Activated naive CD4-positive, alpha-beta T cell treated with anti-CD3 and anti-CD28 coated beads, Interleukin-2, amount 50 U/mL, for 24 hours (primary cell): ENCODE results near the gene SCN10A.

ENCODE experiments used
- H3K27ac Mint-ChIP-seq: one replicate; pipeline ENCODE4 v1.8.0; 2021; ENCODE audit warnings: mild to moderate bottlenecking, mixed read lengths
- H3K27me3 Mint-ChIP-seq: one replicate; pipeline ENCODE4 v1.8.0; 2021; ENCODE audit warnings: mixed read lengths
- H3K36me3 Mint-ChIP-seq: one replicate; pipeline ENCODE4 v1.8.0; 2021; ENCODE audit warnings: mixed read lengths
- H3K4me1 Mint-ChIP-seq: one replicate; pipeline ENCODE4 v1.8.0; 2021; ENCODE audit warnings: mixed read lengths
- H3K4me3 Mint-ChIP-seq: one replicate; pipeline ENCODE4 v1.8.0; 2021; ENCODE audit warnings: mild to moderate bottlenecking, mixed read lengths
- H3K9me3 Mint-ChIP-seq: one replicate; pipeline ENCODE4 v1.8.0; 2021; ENCODE audit warnings: mixed read lengths

SCN10A gene

DNA sequence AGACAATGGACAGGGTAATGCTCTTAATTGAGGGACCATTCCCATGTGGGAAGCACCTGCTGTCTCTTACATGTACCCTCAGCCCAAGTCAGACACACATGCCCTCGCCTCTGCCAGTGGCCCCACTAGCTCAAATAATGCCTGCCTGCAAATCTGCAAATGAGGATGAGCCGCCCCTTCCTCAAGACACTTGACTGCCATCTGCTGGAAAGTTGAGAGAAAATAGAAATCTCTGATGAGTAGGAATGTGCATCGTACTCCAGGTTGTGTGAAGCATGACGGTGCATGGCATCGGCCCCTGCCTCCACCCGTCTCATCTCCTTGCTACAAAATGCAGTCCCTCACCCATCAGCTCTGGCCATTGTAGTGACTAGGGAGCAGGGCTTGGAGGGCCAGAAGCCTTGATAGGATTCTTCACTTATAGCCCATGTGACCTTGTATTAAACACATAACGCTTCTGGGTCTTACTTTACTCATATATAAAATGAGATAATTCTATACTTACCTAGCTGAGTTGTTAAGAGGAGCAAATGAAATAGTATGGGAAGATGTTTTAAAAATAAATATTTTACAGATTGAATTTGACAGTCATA is 160.2 kb downstream of the SCN10A start:
- no peaks in the 10 kb centered on the region for H3K36me3 Mint-ChIP-seq

DNA sequence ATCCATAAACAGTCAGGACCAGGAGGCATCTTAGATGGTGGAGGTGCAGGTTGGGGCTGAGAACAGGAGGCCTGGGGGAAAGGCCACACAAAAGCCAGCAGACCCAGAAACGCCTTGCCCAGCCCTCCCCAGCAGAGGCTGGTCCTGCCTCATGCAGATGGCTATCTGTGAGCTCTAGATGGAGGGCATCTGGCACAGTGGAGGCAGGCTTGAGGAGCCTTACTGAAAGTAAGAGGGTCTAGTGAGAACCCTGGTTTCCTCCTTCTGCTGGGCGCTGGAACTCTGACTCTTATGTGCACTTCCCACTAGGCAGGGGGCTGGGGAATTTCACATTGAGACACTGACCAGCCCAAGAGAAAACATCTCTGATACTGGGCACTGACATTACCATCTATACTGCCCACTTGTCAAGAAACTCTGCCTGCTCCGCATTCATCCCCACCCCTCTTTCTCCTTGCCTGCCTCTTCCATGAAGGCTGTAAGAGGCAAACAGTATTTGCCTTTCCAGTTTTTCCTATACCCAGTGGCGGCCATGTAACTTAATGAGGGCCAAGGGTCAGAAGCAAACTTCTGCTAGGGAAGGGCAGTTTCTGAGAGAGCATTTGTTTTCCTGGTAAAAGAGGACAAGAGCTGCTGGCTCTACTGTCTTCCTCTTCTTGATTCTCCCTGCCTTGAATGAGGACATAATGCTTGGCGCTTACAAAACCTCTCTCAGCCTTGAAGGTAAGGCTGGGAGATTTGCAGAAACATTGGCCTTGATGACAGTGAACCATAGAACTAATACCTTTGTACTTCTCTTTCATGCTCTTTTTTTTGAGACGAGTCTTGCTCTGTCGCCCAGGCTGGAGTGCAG is 162.1 kb downstream of the SCN10A start:
- Mint-ChIP-seq H3K4me3 (no peak overlapping the region), H3K27me3 (peaks cover 16% of the 10 kb centered on the region), H3K4me1 (peaks cover 7% of the 10 kb centered on the region), H3K27ac (no peak overlapping the region), H3K9me3 (no peaks in the 10 kb centered on the region), H3K36me3 (no peaks in the 10 kb centered on the region)

More for the DNA sequence above, 160.2 kb downstream of the SCN10A start:
- H3K27me3 Mint-ChIP-seq: peaks cover 18% of the 10 kb centered on the region
- H3K9me3 Mint-ChIP-seq: no peaks in the 10 kb centered on the region
- peaks cover 7% of the 10 kb centered on the region for H3K4me1 Mint-ChIP-seq
- no peak overlapping the region for H3K4me3 Mint-ChIP-seq
- no peak overlapping the region for H3K27ac Mint-ChIP-seq

DNA sequence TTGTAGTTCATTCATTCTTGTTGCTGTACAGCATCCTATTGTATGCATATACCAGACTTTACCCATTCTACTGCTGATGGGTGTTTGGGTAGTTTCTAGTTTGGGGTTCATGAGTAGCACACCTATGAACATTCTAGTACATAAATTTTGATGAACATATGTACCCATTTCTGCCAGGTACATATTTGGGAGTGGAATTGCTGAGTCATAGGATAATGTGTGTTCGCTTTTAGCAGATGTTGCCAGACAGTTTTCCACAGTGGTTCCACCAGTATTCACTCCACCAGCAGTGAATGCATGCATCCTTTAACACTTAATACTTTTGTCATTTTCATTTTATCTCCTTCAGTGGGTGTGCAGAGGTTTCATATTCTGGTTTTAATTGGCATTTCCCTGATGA is 163.1 kb downstream of the SCN10A start:
- Mint-ChIP-seq H3K27me3 (peaks cover 19% of the 10 kb centered on the region), H3K4me1 (peaks cover 11% of the 10 kb centered on the region), H3K4me3 (no peak overlapping the region), H3K9me3 (no peaks in the 10 kb centered on the region), H3K27ac (no peak overlapping the region), H3K36me3 (no peaks in the 10 kb centered on the region)

DNA sequence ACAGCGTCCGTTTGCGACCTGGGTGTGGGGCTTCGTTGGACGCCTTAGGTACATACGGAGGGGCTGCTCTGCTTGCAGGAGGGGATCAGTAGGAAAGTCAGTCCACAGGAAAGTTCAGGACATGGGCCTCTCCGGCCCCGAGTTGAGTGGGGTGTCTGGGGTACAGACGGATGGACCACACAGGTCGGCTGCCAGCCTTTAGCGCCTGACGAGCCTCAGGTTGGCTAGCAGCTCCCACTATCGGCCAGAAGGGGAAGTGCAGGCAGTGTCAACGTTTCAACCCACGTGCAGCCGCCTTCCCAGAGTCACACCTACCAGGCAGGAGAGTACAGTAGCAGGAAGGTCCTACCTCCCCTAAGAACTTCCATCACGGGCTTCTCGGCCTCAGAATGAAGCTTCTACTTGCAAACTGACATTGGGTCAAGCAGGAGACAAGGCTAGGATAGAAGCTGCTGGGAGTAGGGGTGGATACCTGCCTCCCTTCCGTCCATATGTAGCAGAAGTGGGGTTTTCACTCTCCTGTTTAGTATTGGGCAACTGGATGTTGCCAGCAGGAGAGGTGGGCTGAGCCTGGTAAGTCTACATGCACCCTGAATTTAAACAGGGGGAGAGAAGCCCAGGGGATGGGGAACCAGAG is 164.7 kb downstream of the SCN10A start:
- Mint-ChIP-seq H3K36me3 (no peaks in the 10 kb centered on the region), H3K9me3 (no peaks in the 10 kb centered on the region), H3K4me1 (peaks cover 11% of the 10 kb centered on the region), H3K4me3 (peak overlapping the region; percentile 51), H3K27ac (no peak overlapping the region), H3K27me3 (peaks cover 14% of the 10 kb centered on the region)

DNA sequence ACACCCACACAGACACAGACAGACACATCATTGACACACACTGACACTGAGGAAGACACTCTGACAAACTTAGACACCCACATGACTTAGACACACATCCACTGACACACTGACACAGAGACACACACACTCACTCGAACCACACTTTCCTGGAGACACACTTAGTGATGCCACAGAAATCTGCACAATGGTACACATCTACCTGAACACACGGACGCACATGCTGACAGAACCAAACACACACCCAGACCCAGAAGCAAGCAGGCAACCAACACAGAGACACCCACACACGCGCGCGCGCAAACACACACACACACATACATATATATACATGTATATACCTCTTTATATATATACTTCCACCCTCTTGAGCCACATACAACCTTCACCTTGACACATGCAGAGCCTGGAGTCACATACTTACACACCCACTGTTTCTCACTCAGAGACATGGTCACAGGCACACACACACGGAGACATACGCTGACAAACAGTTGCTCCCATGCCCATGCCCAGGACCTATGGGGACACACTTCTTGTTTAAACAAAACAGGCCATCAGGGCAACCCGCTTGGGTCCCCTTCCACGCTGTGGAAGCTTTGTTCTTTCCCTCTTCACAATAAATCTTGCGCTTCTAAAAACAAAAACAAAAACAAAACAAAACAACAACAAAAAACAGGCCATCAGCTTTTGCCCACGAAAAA is 165.6 kb downstream of the SCN10A start:
- no peak overlapping the region for H3K27ac Mint-ChIP-seq

DNA sequence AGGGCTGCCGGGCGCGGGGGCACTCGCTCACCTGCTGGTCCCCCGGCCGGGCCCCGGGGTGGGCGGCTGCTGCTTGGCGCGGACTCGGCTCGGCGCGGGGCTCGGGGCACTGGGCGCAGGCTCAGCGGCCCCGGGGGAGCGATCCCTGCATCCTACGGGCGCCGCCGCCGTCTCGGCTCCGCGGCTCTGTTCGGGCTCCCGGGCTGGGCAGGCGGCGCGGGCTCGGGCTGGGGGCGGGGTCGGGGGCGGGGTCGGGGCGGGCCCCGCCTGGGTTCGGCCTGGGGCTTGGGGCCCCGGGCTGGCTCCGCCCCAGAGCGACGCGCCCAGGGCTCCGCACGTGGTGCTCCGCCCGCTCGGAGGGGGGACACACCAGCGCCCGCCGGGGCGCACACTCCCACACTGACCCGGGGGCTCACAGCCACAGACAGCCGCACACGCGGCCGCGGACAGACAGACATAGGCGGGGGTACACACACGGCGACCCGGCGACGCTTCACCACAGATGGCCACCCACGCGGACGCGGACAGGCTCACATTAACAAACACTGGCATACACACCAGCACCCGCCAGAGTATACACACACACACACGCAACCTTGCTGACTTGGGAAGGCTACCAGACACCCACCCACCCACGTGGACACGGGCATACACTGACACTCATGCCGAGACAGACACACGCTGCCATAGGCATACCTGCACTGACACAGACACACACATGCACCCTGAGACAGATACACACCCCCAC is 166.3 kb downstream of the SCN10A start, which contains the start of gene SCN5A:
SCN5A (minus strand) TSS at position 188 of the 748 bp plus-strand sequence. CDS start 16,380 bp downstream, outside the sequence.
- H3K27me3 Mint-ChIP-seq: peaks cover 11% of the 10 kb centered on the region
- peak within 1 kb of the TSS; percentile 64 for H3K4me3 Mint-ChIP-seq
- no peaks in the 10 kb centered on the region for H3K9me3 Mint-ChIP-seq
- no peaks in the 10 kb centered on the region for H3K36me3 Mint-ChIP-seq
- peaks cover 7% of the 10 kb centered on the region for H3K4me1 Mint-ChIP-seq
- H3K27ac Mint-ChIP-seq: peak within 1 kb of the TSS; percentile 79

More for the DNA sequence above, 165.6 kb downstream of the SCN10A start:
- H3K9me3 Mint-ChIP-seq: no peaks in the 10 kb centered on the region
- H3K27me3 Mint-ChIP-seq: peaks cover 11% of the 10 kb centered on the region
- no peaks in the 10 kb centered on the region for H3K36me3 Mint-ChIP-seq
- H3K4me1 Mint-ChIP-seq: peaks cover 7% of the 10 kb centered on the region
- no peak overlapping the region for H3K4me3 Mint-ChIP-seq

DNA sequence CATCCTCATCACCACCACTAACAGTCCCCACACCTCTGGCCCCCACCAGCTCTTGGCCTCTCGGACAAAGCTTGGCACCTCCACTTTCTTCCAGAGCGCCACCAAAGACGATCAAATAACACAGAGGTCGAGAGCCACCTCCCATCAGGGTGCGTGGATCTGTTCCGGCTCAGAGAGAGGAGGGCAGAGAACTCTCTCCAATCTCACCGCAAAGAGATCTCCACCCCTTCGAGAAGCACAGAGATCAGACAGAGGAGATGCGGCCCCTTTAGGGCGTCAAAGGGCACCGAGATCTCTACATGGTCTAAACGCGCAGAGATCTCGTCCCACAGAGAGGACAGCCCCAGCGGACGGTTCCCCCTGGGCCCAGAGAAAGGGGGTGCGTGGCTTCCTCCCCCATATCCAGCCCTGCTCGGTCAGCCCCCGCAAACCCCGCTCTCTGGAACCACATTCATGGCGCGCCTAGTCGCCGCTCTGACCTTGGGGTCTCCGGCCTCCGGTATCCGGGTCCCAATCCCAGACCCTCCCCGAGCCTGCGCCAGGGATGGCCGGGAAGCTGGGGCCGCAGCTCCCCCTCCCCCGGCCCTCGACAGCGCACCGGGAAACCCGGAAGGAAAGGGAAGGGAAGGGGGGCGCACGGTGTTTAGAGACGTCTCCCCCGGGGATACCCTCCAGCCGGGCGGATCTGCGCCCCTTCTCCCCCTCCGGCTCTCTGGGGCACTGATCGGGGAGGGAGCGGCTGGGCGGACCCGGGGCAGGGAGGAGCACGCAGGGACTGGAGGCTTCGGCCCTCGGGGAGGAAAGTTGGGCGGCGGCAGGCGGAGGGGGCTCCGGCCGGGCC is 167.1 kb downstream of the SCN10A start:
- peaks cover 7% of the 10 kb centered on the region for H3K4me1 Mint-ChIP-seq
- H3K36me3 Mint-ChIP-seq: no peaks in the 10 kb centered on the region
- peaks cover 11% of the 10 kb centered on the region for H3K27me3 Mint-ChIP-seq
- peak overlapping the region; percentile 79 for H3K27ac Mint-ChIP-seq
- H3K4me3 Mint-ChIP-seq: peak overlapping the region; percentile 64
- H3K9me3 Mint-ChIP-seq: no peaks in the 10 kb centered on the region

DNA sequence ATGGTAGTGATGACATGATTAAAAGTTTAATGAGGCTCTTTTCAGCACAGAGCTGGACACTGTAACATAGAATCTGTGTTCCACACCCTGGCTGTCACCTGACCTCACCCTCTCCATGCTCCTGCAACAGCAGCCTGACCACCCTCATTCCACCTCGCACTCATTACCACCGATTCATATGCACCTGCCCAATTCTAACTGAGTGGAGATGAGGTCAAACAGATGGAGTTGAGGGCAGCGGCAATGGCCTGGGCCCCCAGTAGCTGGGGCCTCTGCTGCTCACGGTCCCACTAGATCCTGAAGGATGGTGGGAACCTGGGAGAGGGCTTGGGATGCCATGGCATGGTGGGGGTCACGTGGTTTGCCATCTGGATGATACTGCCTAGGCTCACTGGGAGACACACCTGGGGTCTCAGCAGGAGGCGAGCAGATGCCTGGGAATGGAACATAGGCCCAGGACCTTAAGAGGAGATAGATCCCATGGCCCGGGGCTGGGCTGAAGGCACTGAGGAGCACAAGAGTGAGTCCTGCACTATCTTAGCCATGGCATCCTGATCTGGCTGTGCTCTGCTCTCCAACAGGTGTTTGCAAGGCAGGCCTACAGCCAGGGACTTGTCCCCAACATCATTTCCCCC is 167.9 kb downstream of the SCN10A start:
- H3K27ac Mint-ChIP-seq: no peak overlapping the region
- H3K4me1 Mint-ChIP-seq: peaks cover 4% of the 10 kb centered on the region
- H3K27me3 Mint-ChIP-seq: peaks cover 7% of the 10 kb centered on the region
- no peaks in the 10 kb centered on the region for H3K36me3 Mint-ChIP-seq
- no peaks in the 10 kb centered on the region for H3K9me3 Mint-ChIP-seq
- peak overlapping the region; percentile 64 for H3K4me3 Mint-ChIP-seq

DNA sequence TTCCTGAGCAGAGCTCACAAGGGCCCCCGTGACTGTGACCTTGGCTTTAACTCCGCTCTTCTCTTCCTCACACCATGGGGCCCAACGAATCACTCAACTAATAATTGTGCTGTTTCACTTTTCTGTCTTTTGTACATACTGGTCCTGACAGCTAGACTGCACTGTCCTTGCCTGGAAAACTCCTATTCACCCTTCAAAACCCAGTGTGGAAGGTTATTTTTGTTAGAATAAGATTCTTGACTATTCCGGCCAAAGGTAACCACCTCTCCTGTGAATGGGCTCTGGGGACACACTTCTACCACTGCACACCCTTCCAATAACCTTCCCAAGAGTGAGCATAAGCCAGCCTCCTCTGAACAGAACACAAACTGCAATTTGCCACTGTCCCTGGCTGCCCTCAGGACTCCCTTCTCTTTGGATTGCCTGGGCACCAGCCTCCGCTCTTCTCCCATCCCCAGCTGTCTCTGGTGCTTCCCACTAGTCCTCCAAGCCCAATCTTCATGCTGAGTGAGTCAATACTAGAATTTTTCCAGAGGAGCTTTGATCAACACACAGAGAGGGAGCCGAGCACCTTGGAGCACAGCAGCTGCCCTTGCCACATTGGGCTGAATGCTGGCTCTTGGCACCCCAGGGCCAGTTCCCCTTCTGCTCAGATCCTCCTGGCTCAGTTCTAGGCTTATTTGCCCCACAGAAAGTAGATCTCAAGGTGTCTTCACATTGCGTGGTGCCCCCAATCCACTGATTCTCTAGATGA is 168.6 kb downstream of the SCN10A start:
- Mint-ChIP-seq H3K27me3 (peaks cover 6% of the 10 kb centered on the region), H3K4me3 (no peak overlapping the region), H3K4me1 (peaks cover 4% of the 10 kb centered on the region), H3K9me3 (no peaks in the 10 kb centered on the region), H3K36me3 (no peaks in the 10 kb centered on the region), H3K27ac (no peak overlapping the region)
